ENCODE measurements around the gene METTL14.

- TF ChIP-seq POLR2A (IDR thresholded peaks at IDR 0.05) (no peak), CTCF (IDR thresholded peaks at IDR 0.05) (no peak)
Measured at GRCh38 chr4:118758293-118758692, 73.1 kb downstream of the METTL14 start.

Measured in lower leg skin (tissue), 3 donors.